Middle frontal gyrus (tissue), 1 donor: ENCODE measurements around the gene PAPOLA.
"Not testable (repeated sequence)": the region's sequence is repeated elsewhere in the genome, so short reads cannot be mapped to it uniquely, and the experiment has no call there.

Experiments
- DNase-seq: peaks from one replicate; pipeline ENCODE4 v3.0.0-alpha.2; 2015; ENCODE audit warnings: low spot score; ENCODE audit errors: extremely low spot score

The PAPOLA gene

DNA sequence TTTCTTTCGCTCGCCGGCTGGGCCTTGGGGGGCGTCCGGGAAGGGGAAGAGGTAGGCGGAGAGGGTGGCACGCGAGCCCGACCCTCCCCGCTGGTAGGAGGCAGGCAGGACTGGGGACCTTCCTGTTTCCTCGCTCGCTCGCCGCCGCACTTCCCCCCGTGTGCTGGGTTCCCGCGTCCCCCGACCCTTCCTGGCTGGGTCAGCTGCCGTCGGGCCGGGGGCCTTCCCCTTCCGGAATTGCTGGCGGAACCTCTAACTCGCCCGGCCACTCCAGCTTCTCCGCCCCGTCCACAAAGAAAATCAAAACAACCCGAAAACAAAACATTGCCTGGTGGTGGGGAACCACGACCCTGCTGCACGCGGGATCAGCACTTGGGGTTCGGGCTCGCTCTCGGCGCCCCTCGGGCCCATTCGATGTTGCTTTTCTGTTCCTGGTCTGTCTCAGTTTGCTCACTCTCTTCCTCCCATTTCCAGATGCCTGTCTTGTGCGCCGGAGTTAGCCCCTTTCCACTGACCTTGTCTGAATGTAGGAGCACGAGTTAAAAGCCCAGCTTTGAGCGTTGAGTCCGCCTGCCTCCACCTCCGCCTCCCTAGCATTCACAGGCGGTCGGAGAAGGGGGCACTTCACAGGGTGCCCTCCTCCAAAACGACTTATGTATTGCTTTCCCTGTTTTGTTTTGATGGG lies 581 bp downstream of the PAPOLA start:
- no peak for DNase-seq

DNA sequence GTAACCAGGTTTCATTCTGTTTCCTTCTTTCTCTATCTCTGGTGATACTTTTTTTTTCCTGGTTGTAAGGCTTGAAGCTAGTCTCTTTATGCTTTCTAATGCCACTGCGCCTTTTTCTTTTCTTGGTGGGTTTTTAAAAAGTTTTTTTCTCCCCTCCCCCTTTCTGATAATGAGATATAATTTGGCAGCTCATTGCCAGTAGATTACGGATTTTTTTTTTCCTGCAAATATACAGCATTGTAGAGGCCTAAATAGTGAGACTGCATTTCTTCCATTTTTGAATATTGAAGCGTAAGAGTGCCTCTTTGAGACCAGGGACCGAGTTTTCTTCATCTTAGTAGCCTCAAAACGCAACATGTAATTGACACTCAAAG lies 1.1 kb downstream of the PAPOLA start:
- no peak for DNase-seq

DNA sequence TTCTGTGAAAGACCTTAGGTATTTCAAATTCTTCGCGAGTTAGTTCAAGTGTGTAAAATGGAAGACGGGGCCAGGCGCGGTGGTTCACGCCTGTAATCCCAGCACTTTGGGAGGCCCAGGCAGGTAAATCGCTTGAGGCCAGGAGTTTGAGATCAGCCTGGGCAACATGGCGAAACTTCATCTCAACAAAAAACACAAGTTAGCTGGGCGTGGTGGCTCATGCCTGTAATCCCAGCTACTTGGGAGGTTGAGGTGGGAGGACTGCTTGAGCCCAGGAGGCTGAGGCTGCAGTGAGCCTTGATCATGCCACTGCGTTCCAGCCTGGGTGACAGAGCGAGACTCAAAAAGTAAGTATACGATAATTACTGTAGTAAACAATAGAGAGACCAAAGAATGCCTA lies 2.2 kb downstream of the PAPOLA start:
- not testable (repeated sequence) for DNase-seq

DNA sequence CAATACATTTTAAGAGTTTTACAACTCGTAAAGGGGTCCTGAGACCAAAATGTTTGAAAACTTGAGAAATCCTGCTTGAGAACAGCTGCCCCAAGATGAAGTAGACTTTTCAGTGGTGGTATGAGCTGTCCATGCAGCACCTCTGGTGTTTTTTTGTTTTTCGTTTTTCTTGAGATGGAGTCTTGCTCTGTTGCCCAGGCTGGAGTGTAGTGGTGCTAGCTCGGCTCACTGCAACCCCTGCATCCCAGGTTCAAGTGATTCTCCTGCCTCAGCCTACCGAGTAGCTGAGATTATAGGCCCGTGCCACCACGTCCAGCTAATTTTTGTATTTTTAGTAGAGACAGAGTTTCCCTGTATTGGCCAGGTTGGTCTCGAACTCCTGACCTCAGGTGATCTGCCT lies 5.5 kb downstream of the PAPOLA start:
- no peak for DNase-seq

DNA sequence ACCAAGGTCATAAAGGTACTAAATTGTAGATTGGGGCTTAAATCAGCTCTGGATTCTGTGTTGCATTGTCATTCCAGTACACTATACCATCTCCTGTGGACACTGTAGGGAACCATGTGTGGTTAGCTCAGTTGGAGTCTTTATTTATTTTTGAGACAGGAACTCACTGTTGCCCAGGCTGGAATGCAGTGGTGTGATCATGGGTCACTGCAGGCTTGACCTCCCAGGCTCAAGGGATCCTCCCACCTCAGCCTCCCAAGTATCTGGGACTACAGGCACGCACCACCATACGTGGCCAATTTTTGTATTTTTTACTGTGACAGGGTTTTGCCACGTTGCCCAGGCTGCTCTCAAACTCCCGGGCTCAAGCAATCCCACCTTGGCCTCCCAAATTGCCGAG lies 6.7 kb downstream of the PAPOLA start:
- DNase-seq, result no peak

DNA sequence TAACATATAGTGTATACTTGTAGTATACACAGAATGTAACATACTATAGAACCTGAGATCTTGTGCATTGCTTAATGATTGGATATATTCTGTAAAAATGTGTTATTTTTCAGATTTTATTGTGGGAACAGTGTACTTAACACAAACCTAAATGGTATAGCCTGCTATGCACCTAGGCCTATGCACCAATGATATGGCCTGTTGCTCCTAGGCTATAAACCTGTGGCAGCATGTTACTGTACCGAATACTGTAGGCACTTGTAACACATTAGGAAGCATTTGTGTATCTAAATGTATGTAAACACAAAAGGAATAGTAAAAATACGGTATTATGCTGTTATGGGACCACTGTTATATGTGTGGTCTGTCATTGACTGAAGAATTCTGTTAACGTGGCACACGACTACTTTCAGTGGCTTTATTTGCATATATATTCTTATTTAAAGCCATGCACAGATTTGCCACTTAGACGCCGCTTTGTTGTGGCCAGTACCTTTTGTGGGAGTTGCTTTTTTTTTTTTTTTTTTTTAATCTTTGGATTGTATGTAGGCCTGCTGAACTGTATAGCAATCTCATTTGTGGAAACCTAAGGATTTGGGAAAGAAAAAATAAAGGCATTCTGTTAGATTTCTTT lies 7.4 kb downstream of the PAPOLA start:
- no peak for DNase-seq

DNA sequence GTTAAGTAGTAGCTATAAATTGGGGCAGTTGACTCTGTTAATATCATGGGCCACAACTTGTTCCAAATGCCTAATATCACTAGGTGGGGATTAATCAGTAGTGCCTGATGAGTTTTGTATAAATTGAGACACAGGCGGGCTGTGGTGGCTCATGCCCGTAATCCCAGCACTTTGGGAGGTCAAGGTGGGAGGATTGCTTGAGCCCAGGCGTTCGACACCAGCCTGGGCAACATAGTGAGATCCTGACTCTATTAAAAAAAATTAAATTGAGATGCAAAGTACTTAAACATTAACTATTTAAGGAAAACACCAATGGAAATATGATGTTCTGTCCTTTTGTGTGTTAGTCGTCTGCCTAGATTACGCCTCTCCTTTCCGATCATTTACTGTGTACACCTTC lies 9.0 kb downstream of the PAPOLA start:
- DNase-seq, result no peak

DNA sequence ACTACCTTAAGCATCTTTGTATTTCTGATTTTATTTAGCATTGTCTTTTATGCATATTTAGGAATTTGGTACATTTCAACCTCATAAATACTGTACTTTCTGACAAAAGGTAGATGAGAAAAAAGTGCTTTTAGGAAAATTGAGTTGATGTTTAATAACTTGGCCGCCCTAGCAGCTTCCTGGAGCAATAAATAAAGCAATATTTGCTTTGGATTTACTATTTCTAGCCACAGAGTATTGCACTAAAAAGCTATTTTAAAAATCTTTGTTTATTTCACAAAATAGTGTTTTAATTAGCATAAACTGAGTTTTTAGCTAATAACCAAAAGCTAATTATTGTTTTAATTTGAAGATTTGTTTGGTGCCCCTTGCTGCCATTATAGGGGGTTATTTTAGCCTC lies 9.5 kb downstream of the PAPOLA start:
- no peak for DNase-seq

DNA sequence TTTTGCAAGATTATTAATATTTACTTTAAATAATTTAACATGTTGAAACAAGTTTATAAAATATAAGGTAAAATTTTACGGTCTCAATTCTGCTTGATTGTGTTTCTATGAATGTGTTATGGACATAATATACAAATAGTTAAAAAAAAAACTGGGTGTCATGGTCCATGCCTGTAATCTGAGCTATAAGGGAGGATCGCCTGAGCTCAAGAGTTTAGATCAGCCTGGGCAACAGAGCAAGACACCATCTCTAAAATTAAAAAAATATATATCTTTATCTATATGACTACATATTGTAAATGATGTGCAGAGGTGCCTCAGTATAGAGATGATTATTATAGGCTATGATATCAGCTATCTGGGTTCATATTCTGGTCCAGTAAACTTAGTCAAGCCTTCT lies 9.9 kb downstream of the PAPOLA start:
- DNase-seq, result no peak

DNA sequence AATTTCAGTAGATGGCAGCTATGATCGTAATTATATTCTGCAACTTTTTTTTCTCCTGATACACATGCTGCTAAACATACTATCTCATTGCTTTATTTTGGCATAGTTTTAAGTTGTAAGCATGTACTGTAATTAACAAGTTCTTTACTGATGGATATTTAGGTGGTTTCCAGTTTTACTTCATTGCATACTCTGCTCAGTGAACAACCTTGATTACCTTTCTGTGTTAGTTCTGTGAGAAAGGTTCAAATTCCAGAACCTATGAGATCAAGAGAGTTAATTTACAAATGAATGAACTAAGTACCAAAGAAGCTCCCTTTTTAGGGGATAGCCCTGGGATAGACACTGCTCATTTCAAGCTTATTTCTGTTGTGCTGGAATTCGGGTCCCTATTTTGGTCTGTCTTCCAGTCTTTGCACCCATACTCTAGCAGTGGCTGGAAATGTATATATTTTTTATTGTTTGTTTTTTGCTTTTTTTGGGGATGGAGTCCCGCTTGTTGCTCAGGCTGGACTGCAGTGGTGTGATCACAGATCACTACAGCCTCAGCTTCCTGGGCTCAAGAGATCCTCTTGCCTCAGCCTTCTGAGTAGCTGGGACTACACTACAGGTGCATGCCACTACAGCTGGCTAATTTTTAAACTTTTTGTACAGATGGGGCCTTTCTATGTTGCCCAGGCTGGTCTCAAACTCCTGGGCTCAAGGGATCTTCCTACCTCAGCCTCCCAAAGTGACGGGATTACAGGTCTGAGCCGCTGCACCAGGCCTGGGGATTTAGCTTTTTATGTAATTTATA lies 10.6 kb downstream of the PAPOLA start:
- DNase-seq, result no peak

DNA sequence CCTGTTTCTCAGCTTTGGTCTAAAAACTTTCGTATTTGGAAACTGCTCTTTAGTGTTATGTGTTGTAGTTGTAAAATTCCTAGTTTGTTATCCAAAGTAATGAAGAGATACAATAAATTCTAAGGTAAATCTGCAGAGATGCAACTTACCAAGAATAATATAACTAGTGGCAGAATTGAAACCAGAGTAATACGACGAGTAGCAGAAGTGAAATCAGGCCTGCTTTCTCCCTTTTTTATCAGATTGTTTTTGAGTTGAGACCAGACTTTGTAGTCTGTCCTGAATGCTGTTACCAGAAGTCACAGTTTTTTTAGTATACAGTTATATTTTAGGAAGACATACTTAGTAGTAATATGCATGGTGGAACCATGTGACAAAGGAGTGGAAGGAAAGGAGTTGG lies 12.5 kb downstream of the PAPOLA start:
- no peak for DNase-seq

DNA sequence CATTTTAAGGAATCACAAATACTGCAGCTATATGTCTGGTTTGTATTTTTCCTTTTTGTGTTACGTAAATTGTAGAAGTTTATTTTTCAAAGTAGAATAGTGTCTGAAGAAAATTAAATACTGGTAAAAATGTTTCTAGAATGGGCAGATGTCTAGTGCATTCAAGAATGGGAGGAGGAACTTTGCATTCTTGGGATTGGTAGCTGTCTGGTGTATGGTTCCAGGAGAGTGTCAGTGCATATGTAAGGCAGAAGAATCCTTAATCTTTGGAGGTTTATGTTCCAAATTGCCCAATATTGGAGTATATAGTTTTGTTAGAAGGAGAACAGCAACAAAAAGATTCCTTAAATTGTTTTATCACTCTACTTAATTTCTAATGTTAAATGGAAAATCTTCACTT lies 13.5 kb downstream of the PAPOLA start:
- no peak for DNase-seq

DNA sequence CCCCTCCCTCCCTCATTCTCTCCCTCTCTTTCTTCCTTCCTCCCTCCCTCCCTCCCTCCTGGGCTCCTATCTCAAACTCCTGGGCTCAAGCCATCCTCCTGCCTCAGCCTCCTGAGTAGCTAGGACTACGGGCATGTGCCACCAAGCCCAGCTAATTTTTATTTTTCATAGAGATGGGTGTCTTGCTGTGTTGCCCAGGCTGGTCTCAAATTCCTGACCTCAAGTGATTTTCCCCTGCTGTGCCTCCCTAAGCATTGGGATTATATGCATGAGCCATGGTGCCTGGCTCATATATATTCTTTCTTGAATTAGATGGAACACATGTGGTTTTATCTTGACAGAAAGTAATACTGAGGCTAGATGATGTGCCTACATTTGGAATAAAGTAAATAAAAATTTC lies 14.2 kb downstream of the PAPOLA start:
- no peak for DNase-seq

DNA sequence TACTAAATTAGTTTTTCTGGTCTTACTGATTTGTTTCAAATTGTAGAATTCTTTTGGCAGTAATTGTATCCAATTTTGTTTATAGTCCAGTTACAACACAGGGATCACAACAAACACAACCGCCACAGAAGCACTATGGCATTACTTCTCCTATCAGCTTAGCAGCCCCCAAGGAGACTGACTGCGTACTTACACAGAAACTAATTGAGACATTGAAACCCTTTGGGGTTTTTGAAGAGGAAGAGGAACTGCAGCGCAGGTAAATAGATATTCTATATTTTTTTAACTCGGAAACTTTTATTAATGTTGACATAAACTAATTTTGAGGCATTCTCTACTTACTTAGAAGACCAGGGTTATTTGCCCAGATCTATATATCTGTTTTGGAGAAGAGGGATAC lies 17.8 kb downstream of the PAPOLA start:
- DNase-seq, result no peak

DNA sequence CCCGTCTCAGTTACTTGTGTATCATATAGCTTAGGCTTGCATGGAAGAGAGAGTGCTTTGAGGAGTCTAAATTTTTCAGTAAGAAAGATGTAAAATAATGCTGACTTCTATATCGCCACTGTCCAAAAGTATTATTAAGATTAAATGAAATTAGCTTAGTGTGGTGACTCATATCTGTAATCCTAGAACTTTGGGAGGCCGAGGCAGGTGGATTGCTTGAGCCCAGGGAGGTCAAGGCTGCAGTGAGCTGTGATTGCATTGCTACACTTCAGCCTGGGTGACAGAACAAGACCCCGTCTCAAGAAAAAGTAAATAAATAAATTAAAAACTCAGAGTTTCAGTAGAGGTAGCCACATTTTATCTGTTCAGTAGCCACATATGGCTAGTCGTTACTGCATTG lies 23.3 kb downstream of the PAPOLA start:
- DNase-seq, result no peak

DNA sequence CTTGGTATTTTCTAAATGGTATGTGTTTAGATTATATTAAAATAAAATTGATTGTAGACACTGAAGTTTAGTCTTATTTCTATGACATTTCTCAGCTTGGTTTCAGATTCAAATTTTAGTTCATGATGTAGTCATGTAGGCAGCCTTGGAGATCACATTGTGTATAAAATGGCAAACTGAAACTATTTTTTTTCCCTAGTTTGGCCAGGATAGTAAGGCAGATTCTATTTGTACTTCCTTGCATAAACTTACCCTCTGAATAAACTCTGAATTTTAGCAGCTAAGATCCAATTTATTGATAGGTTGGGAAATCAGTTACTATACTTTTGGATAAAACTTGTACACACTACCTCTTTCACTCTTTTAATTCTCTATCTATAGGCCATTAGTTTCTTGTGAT lies 30.4 kb downstream of the PAPOLA start:
- no peak for DNase-seq

DNA sequence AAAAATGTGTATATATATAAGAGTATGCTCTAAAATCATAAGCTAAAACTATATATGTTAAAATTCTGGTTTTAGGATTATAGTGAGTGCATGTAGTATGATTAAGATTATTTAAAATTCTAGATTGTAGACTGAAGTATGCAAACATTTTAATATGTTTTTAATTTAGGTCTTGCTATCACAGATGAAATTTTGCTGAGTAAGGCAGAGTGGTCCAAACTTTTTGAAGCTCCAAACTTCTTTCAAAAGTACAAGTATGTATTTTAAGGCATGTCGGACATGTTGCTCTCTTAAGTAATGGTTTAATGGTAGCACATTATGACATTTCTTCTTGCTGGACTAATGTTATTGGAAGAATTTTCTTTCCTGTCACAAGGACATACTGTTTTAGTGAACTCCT lies 34.6 kb downstream of the PAPOLA start:
- DNase-seq, result no peak

DNA sequence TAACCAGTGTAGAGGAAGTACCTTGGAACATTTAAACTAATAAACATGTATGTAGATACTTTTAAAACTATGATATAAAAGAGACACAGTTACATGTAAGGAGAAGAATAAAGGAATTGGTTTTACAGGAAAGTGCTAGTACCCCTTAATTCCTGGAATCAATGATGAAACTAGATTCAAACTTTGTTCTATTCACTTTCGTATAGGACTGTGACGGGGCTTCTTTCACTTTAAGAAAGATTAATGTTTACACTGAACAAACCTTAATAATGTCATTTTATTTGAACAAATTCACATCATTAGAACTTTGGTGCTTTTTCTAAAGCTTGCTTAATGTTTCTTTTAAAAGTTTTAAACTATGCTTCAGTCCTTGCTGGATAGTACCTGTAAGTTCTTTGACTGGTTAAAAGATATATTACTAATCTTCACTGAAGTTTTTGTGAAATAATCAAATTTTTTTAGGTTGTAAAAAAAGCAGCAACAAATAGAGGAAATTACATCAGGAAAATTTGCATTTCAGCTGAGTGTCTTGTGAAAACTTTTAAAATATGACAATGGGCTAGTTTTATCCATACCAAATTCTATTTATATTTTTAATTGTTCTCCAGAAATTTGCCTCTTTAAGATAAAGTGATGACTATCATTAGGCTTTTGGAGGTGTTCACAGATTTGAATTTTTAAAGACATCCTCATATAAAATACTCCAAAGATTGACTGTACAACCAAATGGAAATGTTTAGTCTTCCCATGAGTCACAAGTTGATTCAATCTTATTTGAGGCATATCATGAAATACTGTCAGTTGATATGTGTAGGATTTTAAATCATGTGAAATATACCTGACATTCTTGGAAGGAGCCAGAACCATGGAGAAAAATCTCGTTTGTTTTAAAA lies 36.2 kb downstream of the PAPOLA start:
- DNase-seq, result no peak

DNA sequence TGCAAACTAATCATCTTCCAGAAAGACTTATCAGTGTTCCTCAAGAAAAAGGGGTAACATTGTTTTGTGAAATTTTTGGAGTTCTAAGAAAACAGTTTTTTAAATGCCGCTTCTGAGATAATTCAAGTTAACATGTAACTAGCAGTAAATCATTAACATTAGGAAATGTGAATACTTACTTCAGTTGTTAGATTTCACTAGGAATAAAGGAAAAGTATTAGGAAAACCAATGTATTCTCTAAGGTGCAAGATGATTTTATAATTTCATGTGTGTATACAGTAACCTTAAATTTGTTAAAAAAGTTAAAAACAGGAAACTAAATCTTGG lies 36.8 kb downstream of the PAPOLA start:
- DNase-seq, result no peak

DNA sequence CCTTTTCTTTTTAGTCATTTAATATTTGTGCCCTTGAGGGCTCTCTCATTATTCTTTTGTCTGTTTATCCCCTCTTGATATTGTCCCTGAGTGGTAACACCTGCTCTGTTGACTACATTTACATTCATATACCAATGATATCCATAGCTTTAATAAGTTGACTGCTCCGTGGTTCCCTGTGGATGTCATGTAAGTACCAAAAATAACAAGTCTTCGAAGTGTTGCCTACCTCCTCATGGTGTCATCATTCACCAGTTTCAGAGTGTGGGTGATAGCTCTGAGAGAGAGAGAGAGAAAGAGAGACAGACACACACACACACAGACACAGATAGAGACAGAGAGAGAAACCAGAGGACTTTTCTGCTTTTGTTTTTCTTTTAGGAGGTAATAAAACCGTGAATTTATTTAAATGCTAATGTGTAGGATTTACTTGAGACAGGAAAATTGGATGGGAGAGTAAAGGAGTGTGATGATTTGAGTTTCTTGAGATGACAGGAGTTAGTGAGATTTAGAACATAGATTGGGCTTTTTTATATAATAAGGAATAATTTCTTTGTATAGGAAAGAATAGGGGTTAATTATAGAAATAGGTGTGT lies 52.2 kb downstream of the PAPOLA start:
- peak; percentile 15 for DNase-seq

DNA sequence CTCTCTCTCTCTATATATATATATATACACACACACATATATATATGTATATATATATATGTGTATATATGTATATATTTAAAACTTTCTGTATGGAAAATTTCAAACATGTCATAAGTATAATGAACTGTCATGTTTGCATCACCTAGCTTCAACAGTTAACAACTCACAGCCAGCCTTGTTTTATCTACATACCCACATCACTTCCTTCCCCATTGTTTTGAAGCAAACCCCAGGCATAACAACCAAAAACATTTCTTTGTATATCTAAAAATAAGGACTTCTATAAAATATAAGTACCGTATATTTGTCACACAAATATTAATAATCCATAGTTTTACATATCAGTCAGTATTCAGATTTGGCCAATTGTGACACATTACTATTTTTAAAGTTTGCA lies 57.4 kb downstream of the PAPOLA start:
- DNase-seq, result no peak

DNA sequence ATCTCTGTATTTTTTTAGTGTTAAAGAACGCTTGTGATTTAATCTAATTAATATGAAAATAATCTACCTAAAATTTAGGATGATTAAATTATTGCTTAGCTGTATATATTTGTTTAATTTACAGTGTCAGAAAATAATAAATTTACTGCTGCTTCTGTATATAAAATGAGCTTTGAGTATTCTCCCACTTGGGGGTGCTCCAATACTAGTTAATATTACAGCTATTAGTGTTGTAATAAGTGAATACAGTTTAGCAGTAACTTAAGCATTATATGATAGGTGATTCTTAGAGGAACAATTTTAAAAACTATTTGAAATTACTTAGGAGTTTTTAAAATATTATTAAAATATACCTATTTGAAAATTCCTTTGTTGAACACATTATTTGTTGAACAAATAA lies 62.2 kb downstream of the PAPOLA start:
- no peak for DNase-seq
